A673 (cell line): Measurements from ENCODE around the gene KRT81. TPM values are rescaled to one million over a fixed set of nuclear protein-coding genes. Genes with fewer than 3 reads are reported as not detected.

Source experiments
- BruUV-seq: library from RNA; stranded (reverse); fragments of 400-500 nt; replicated peaks from 2 replicates; lab custom pipeline; 2021; lab: Mats Ljungman, UMichigan
- CTCF ChIA-PET: fragments of 300-600 bp; sonication (Branson Sonifier 250); formaldehyde crosslinking; loops from one replicate; lab custom pipeline; 2022; ENCODE audit warnings: antibody characterized with exemption; lab: Charles Lee
- POLR2A ChIA-PET: fragments of 300-600 bp; sonication (Branson Sonifier 250); formaldehyde crosslinking; loops from one replicate; lab custom pipeline; 2022; ENCODE audit warnings: antibody characterized with exemption; ENCODE audit not compliant: low non-redundant PET; lab: Charles Lee
- DNase-seq: peaks from one replicate; pipeline ENCODE4 v3.0.0-alpha.2; 2015; ENCODE audit warnings: low spot score
- H3K27ac ChIP-seq: fragments of 200-600 bp; sonication (generic); 2 replicates; pipeline ENCODE4 v1.5.1; 2016; ENCODE audit warnings: mixed run types, low read depth, mild to moderate bottlenecking, mixed read lengths, antibody characterized with exemption, low read length; ENCODE audit not compliant: poor library complexity, severe bottlenecking
- H3K27me3 ChIP-seq: fragments of 200-600 bp; sonication (generic); replicated peaks from 2 replicates; pipeline ENCODE4 v1.6.1; 2017; ENCODE audit warnings: mixed run types, low read depth, mild to moderate bottlenecking, mixed read lengths, antibody characterized with exemption, low read length; ENCODE audit not compliant: insufficient read depth, poor library complexity
- H3K36me3 ChIP-seq: fragments of 200-600 bp; sonication (generic); 2 replicates; pipeline ENCODE4 v1.6.1; 2016; ENCODE audit warnings: mixed run types, mild to moderate bottlenecking, mixed read lengths, antibody characterized with exemption, low read length; ENCODE audit not compliant: insufficient read depth, poor library complexity, severe bottlenecking
- H3K4me1 ChIP-seq: fragments of 200-600 bp; sonication (generic); 2 replicates; pipeline ENCODE4 v1.6.1; 2017; ENCODE audit warnings: mixed run types, mild to moderate bottlenecking, mixed read lengths, antibody characterized with exemption, low read length; ENCODE audit not compliant: insufficient read depth, poor library complexity, severe bottlenecking
- H3K4me3 ChIP-seq: fragments of 200-600 bp; sonication (generic); 2 replicates; pipeline ENCODE4 v1.5.1; 2016; ENCODE audit warnings: low read depth, mixed run types, mild to moderate bottlenecking, mixed read lengths, low read length; ENCODE audit not compliant: poor library complexity, severe bottlenecking
- H3K9me3 ChIP-seq: fragments of 200-600 bp; sonication (generic); 2 replicates; pipeline ENCODE4 v1.6.1; 2016; ENCODE audit warnings: mixed run types, low read depth, mild to moderate bottlenecking, mixed read lengths, antibody characterized with exemption, low read length; ENCODE audit not compliant: poor library complexity, severe bottlenecking
- EZH2 ChIP-seq: fragments of 200-600 bp; sonication (generic); IDR thresholded peaks from 2 replicates; pipeline ENCODE4 v1.6.1; 2017; ENCODE audit warnings: borderline replicate concordance, low read depth, mild to moderate bottlenecking, mixed read lengths, antibody characterized with exemption, low read length; ENCODE audit not compliant: poor library complexity, severe bottlenecking
- intact Hi-C: fragments of 100-400 bp; cut with micrococcal nuclease; formaldehyde crosslinking; loops from one replicate; pipeline ENCODE4 v1.10.0; 2022; ENCODE audit not compliant: unreplicated experiment
- total RNA-seq: library from RNA; stranded (reverse); gene quantifications from 2 replicates; pipeline ENCODE4 v1.2.3, GENCODE V29; 2021
- TF ChIP-seq, protein P1 (sequence below): fragments of 300-800, 200-600 bp; sonication (generic); conservative IDR thresholded peaks from 2 replicates; pipeline ENCODE4 v1.5.1; 2017; ENCODE audit warnings: low read depth, mild to moderate bottlenecking, antibody characterized with exemption, low read length, moderate library complexity, mixed read lengths

The KRT81 gene
- total RNA-seq, 1 experiment from 2014 or later, result 0.30 TPM

DNA sequence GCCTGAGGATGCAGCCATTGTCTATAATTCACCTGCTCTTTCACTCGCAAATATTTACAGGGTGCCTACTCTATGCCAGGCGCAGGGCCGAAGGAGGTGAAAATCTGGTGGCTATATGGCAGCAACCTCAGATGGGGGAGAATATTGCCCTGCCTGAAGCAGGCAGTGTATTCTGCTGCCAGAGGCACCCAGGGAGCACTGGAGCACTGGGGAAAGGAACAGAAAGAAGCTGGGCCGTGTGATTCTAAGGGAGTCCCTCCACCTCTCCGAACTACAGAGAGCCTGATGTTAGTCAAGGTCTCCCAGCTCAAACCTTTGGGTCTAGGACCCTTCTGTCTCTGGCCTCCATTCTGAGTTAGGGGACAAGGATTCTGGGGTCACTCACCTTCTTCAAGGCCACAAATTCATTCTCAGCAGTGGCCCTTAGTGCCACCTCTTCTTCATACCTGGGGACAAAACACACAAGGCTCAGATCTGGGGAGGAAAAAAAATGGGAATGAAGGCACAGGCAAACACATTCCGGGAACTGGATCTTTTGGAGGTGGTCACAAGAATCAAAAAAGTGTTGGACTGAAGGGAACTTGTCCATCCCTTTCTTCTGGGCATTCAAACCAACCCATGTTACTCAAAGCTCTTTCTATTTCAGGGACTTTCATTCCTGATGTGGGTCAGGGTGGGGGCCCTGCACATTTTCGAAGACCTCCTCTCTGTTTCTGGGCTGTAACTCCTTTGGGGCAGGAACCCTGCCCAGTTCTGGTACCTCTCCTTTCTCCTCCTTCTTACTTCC lies 36.2 kb downstream of the KRT81 start:
- ChIA-PET POLR2A (no interaction called here), CTCF (no interaction called here)
- DNase-seq, result no peak
- Histone ChIP-seq H3K4me3 (no peak overlapping the region), H3K9me3 (no peaks in the 10 kb centered on the region), H3K27me3 (peaks cover 20% of the 10 kb centered on the region), H3K27ac (no peak overlapping the region), H3K36me3 (no peaks in the 10 kb centered on the region), H3K4me1 (peaks cover 6% of the 10 kb centered on the region)
- intact Hi-C loops, result no loop called here
- no peak for TF ChIP-seq EZH2
- TF ChIP-seq, protein P1, sequence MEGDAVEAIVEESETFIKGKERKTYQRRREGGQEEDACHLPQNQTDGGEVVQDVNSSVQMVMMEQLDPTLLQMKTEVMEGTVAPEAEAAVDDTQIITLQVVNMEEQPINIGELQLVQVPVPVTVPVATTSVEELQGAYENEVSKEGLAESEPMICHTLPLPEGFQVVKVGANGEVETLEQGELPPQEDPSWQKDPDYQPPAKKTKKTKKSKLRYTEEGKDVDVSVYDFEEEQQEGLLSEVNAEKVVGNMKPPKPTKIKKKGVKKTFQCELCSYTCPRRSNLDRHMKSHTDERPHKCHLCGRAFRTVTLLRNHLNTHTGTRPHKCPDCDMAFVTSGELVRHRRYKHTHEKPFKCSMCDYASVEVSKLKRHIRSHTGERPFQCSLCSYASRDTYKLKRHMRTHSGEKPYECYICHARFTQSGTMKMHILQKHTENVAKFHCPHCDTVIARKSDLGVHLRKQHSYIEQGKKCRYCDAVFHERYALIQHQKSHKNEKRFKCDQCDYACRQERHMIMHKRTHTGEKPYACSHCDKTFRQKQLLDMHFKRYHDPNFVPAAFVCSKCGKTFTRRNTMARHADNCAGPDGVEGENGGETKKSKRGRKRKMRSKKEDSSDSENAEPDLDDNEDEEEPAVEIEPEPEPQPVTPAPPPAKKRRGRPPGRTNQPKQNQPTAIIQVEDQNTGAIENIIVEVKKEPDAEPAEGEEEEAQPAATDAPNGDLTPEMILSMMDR, result no peak
- BruUV-seq, result no TSS peak

DNA sequence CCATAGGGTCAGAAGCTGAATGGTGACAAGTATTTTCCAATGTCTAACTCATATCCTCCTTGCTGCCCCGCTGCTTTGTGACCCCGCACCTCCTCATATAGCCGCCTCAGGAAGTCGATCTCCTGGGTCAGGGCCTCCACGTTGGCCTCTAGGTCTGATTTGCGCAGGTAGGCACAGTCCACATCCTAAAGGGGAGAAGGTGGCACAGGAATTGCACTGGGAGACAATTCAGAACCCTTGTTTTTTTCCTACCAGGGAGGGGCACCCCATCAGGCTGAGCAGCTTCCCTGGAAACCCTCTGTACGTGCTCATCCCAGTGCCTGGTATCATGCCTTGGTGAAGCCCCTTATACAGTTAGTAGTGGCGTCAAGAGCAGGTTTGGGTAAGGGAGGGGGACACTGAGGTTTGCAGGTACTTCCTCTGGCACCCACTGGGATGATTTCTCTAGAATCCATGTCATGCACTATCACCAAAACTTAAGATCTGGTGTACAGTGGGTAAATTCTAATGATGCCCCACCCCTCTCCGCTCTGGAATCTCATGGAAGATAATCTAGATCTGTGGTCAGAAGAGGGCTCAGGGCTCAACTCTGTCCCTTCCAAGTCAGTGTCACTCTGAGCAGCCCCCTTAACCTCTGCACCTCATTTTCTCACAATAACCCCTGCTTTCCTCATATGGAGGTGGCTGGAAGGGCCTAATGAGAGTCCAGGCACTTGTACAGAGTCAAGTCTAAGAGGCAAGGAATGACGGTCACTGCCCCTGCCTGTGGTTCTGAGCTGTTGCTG lies 37.0 kb downstream of the KRT81 start:
- Histone ChIP-seq H3K9me3 (no peaks in the 10 kb centered on the region), H3K27ac (no peak overlapping the region), H3K36me3 (no peaks in the 10 kb centered on the region), H3K4me1 (no peaks in the 10 kb centered on the region), H3K27me3 (peaks cover 20% of the 10 kb centered on the region), H3K4me3 (no peak overlapping the region)
- no peak for DNase-seq
- ChIA-PET POLR2A (no interaction called here), CTCF (no interaction called here)
- TF ChIP-seq, protein P1, result no peak
- no peak for TF ChIP-seq EZH2
- intact Hi-C loops, result no loop called here
- no TSS peak for BruUV-seq

DNA sequence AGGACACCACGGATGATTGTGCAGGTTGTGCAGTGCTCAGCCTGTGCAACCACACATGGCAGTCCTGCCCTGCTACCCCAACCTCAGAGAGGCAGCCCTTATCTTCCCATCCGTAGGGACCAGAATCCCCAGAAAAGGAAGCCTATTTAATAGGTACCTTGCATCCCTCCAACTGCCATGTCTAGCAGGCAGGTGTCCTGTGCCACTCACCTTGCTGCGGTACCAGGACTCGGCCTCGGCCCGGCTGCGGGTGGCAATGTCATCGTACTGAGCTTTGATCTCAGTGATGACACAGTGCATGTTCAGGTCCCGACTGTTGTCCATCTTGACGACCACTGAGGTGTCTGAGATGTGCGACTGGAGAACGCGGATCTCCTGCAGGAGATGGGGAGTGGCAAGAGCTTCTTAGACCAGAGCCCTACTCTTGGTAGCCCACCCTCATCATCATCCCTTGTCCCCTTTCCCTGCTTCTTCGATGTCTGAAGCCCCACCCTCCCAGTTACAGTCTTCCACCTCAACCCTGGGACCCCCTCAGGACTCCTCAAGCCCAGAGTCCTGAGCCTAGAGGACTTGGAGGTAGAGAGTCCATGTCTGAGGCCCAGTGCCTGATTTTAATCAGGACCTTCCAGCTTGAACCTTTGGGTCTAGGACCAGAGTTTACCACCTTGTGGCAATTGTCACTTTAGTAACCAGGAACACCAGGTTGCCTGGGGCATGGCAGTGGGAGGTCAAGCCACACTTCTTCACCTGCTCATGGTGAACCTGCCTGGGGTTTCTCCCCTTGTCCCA lies 37.7 kb downstream of the KRT81 start:
- BruUV-seq, result no TSS peak
- no peak for DNase-seq
- Histone ChIP-seq H3K27me3 (peaks cover 16% of the 10 kb centered on the region), H3K9me3 (no peaks in the 10 kb centered on the region), H3K4me1 (no peaks in the 10 kb centered on the region), H3K4me3 (no peak overlapping the region), H3K36me3 (no peaks in the 10 kb centered on the region), H3K27ac (no peak overlapping the region)
- POLR2A ChIA-PET, result no interaction called here
- CTCF ChIA-PET, result no interaction called here
- intact Hi-C loops, result no loop called here
- no peak for TF ChIP-seq EZH2
- TF ChIP-seq, protein P1, result no peak
